Measurements from ENCODE around the gene SPAG9. TPM values are rescaled to one million over a fixed set of nuclear protein-coding genes. Genes with fewer than 3 reads are reported as not detected.
A peak's percentile ranks its signal among the peaks of the same experiment; 100 is the strongest.

The SPAG9 gene
- total and polyA plus RNA-seq, 2 of the 8 experiments (the other 6 are each of a cell fraction or from before 2014, with no cell fraction given) = 9.8 to 63.8 TPM

DNA sequence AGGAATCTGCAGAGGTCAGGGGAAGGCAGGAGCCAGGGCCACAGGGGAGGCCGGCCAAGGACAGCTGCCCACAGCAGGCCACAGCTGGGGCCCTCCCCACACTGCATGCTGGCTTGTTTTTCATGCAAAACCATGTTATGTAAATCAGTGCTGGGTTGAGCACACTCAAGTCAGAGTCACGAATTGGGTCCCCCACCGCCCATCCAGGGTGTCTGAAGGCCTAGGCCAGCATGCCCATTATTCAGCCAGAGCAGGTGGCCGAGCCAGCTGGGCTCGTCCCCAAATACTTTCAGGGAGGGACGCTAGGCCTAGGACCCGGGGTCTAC lies 203.3 kb downstream of the SPAG9 start:
- H3K27ac ChIP-seq (ENCODE audit: low read depth, low read length) = 0 out of 2 replicates have a peak overlapping the region, but pooled peaks have one; percentile 5
- POLR2A ChIA-PET (ENCODE audit: partially characterized antibody) = interaction anchor here (1.0 to 7.9 kb wide), 6 partner anchors 9 to 51 kb away, joined by 3 to 71 read pairs (median 6); partner anchors contain the start of gene TOB1
- no peak overlapping the region for H3K4me3 ChIP-seq (ENCODE audit: extremely low read depth in 1 of 4, insufficient read depth in 2 of 4, low read depth in 3 of 4, low read length in 4 of 4)
- FAIRE-seq = no peak
- H3K14ac ChIP-seq (ENCODE audit: insufficient read length) = no peak overlapping the region
- H3K23ac ChIP-seq (ENCODE audit: insufficient read length) = no peak overlapping the region
- no peak overlapping the region for H3K4ac ChIP-seq (replicated peaks; ENCODE audit: insufficient read length, low read depth, low read length)
- H3K18ac ChIP-seq (ENCODE audit: extremely low read depth, low read length) = no peak overlapping the region; the same call in 1 of the 2 replicates
- H3K36me3 ChIP-seq (ENCODE audit: control insufficient read depth in 2 of 4, insufficient read depth in 4 of 4, low read length in 3 of 4) = no peaks in the 10 kb centered on the region
- H3K9ac ChIP-seq (replicated peaks in 1 of 4; ENCODE audit: extremely low read depth in 1 of 4, low read depth in 3 of 4, low read length in 3 of 4) = no peak overlapping the region
- H2AK5ac ChIP-seq (ENCODE audit: low read depth, low read length) = no peak overlapping the region
- peaks cover 2 to 48% (median 34%) of the 10 kb centered on the region in 4 experiments for H3K4me1 ChIP-seq (replicated peaks in 1 of 4; ENCODE audit: control insufficient read depth in 3 of 4, insufficient read depth in 4 of 4, low read length in 3 of 4)
- no peak overlapping the region for H4K8ac ChIP-seq (ENCODE audit: extremely low read depth, insufficient read depth, low read length)
- peaks cover 0 to 2% (median 0%) of the 10 kb centered on the region in 4 experiments; a peak in 2 of 7 replicates for H3K27me3 ChIP-seq (replicated peaks in 1 of 4; ENCODE audit: control insufficient read depth in 3 of 4, extremely low read depth in 1 of 4, insufficient read depth in 3 of 4, low read length in 3 of 4)
- H3K79me1 ChIP-seq (ENCODE audit: low read depth, low read length) = no peaks in the 10 kb centered on the region
- no peaks in the 10 kb centered on the region for H3K23me2 ChIP-seq (ENCODE audit: low read depth, low read length)
- no peaks in the 10 kb centered on the region for H4K20me1 ChIP-seq (replicated peaks in 1 of 2; ENCODE audit: control insufficient read depth in 1 of 2, insufficient read depth in 2 of 2, low read length in 2 of 2)
- no peak for DNase-seq (ENCODE audit: low read depth in 1 of 2, low spot score in 2 of 2)
- no peak overlapping the region for H4K91ac ChIP-seq (replicated peaks; ENCODE audit: insufficient read length, low read length)
- peak overlapping the region; percentile 23; the same call in 1 of the 2 replicates for H2BK20ac ChIP-seq (ENCODE audit: low read length)
- no peaks in the 10 kb centered on the region for H3K9me3 ChIP-seq (ENCODE audit: insufficient read depth in 2 of 2, low read depth in 1 of 2, low read length in 1 of 2)
- WGBS, 2 experiments (ENCODE audit: extremely low coverage in 1 of 2, insufficient coverage in 1 of 2, insufficient read length in 1 of 2, insufficient replicate concordance in 2 of 2, low coverage in 1 of 2, low lambda C conversion rate in 2 of 2, missing lambda C conversion rate in 1 of 2) = 25% methylated on average over 7 of the region's 7 CpGs; no CpG with 5 or more reads in 1 of the 2 experiments
- H2BK12ac ChIP-seq (ENCODE audit: low read depth, low read length) = peak overlapping the region; percentile 88; the same call in 1 of the 2 replicates
- TF ChIP-seq, protein P1, sequence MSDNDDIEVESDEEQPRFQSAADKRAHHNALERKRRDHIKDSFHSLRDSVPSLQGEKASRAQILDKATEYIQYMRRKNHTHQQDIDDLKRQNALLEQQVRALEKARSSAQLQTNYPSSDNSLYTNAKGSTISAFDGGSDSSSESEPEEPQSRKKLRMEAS (IDR thresholded peaks at IDR 0.05) = peak; percentile 74
- TF ChIP-seq SUZ12 (IDR thresholded peaks at IDR 0.05; ENCODE audit: low read length) = 0 out of 2 replicates have a peak, but pooled peaks have one; percentile 26
- TF ChIP-seq TCF12 (IDR thresholded peaks at IDR 0.05; ENCODE audit: low read depth, low read length) = 0 out of 2 replicates have a peak, but pooled peaks have one; percentile 64
- TF ChIP-seq, protein P2, sequence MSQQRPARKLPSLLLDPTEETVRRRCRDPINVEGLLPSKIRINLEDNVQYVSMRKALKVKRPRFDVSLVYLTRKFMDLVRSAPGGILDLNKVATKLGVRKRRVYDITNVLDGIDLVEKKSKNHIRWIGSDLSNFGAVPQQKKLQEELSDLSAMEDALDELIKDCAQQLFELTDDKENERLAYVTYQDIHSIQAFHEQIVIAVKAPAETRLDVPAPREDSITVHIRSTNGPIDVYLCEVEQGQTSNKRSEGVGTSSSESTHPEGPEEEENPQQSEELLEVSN (IDR thresholded peaks at IDR 0.05) = peak; percentile 55; the same call in 1 of the 2 replicates
- 0 out of 2 replicates have a peak, but pooled peaks have one; percentile 17 for TF ChIP-seq BACH1 (IDR thresholded peaks at IDR 0.05; ENCODE audit: low read length)
- peak; percentile 47 for TF ChIP-seq ASH2L (IDR thresholded peaks at IDR 0.05; ENCODE audit: low read length)
- no peak for TF ChIP-seq KDM1A (IDR thresholded peaks at IDR 0.05; ENCODE audit: borderline replicate concordance, low read length)
- TF ChIP-seq EGR1 (IDR thresholded peaks at IDR 0.05; ENCODE audit: borderline replicate concordance, low read depth, low read length) = no peak
- TF ChIP-seq EZH2 (IDR thresholded peaks at IDR 0.05; ENCODE audit: low read depth, low read length, severe bottlenecking) = peak; percentile 22
- no peak overlapping the region for H4K5ac ChIP-seq (ENCODE audit: insufficient read length, low read depth, low read length)
- no peak overlapping the region for H2BK5ac ChIP-seq (ENCODE audit: low read depth, low read length)
- no peak overlapping the region for H3K56ac ChIP-seq (replicated peaks; ENCODE audit: insufficient read length, low read depth, low read length)
- H3K79me2 ChIP-seq (ENCODE audit: control insufficient read depth in 1 of 2, insufficient read depth in 2 of 2, low read length in 2 of 2) = no peaks in the 10 kb centered on the region
- peak overlapping the region in 1 of 2 experiments; percentile 39; a peak in 2 of 4 replicates for H3K4me2 ChIP-seq (ENCODE audit: insufficient read depth in 1 of 2, low read depth in 2 of 2, low read length in 2 of 2)
- H2BK120ac ChIP-seq (replicated peaks; ENCODE audit: low read depth, low read length) = no peak overlapping the region
- H2AFZ ChIP-seq (ENCODE audit: low read length) = no peak overlapping the region
- CTCF ChIA-PET (ENCODE audit: partially characterized antibody) = interaction anchor here (1.2 to 2.1 kb wide), 6 partner anchors 12 to 38 kb away, joined by 3 to 15 read pairs (median 5); no protein-coding TSS in a partner anchor
- no peak overlapping the region for H2BK15ac ChIP-seq (ENCODE audit: low read length)

Measured in H1 (cell line).